ENCODE measurements around the gene FAM83C. TPM values are rescaled to one million over a fixed set of nuclear protein-coding genes. Genes with fewer than 3 reads are reported as not detected.
"Not testable (repeated sequence)": the region's sequence is repeated elsewhere in the genome, so short reads cannot be mapped to it uniquely, and the experiment has no call there.

The FAM83C gene
- total RNA-seq, 4 donors from 2014 or later = 29.3 to 68.8 (median 65.0) TPM

- no peak for DNase-seq (ENCODE audit: low spot score in 2 of 2)
- Histone ChIP-seq H3K27me3 (no peaks in the 10 kb centered on the region), H3K4me3 (no peak overlapping the region), H3K4me1 (no peaks in the 10 kb centered on the region), H3K27ac (no peak overlapping the region), H3K9me3 (no peaks in the 10 kb centered on the region), H3K36me3 (peaks cover 20% of the 10 kb centered on the region)
- WGBS = 69% methylated on average over 12 of the region's 17 CpGs
- no peak for TF ChIP-seq POLR2A (IDR thresholded peaks at IDR 0.05)
- TF ChIP-seq, protein P1, sequence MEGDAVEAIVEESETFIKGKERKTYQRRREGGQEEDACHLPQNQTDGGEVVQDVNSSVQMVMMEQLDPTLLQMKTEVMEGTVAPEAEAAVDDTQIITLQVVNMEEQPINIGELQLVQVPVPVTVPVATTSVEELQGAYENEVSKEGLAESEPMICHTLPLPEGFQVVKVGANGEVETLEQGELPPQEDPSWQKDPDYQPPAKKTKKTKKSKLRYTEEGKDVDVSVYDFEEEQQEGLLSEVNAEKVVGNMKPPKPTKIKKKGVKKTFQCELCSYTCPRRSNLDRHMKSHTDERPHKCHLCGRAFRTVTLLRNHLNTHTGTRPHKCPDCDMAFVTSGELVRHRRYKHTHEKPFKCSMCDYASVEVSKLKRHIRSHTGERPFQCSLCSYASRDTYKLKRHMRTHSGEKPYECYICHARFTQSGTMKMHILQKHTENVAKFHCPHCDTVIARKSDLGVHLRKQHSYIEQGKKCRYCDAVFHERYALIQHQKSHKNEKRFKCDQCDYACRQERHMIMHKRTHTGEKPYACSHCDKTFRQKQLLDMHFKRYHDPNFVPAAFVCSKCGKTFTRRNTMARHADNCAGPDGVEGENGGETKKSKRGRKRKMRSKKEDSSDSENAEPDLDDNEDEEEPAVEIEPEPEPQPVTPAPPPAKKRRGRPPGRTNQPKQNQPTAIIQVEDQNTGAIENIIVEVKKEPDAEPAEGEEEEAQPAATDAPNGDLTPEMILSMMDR (IDR thresholded peaks at IDR 0.05) = no peak
- TF ChIP-seq POLR2AphosphoS5 (IDR thresholded peaks at IDR 0.05) = no peak
- no peak for TF ChIP-seq EP300 (IDR thresholded peaks at IDR 0.05)
Measured at GRCh38 chr20:35263532-35264341, 28.5 kb downstream of the FAM83C start.

DNA sequence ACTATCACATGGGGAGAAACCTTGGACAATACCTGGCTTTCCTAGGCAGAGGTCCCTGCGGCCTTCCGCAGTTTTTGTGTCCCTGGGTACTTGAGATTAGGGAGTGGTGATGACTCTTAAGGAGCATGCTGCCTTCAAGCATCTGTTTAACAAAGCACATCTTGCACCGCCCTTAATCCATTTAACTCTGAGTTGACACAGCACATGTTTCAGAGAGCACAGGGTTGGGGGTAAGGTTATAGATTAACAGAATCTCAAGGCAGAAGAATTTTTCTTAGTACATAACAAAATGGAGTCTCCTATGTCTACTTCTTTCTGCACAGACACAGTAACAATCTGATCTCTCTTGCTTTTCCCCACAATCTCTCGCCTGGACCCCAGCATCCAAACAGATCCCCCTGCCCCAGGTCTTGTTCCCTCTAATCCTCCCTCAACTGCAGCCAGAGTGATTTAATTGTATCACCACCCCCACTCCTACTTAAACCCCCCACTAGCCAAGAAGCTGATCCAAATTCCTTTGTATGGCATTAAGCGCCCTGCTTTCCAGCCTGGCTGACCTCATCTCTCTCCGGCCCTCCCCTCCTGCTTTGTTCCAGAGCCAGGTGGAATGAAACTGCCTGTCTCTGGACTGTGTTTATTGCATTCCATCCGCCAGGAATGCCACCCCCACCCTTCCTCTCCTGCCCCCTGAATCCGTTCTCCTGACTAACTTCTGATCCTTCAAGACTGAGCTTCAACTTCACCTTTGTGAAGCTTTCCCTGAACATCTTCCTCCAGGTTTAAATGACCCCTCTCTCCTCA is 29.3 kb downstream of the FAM83C start:
- DNase-seq (ENCODE audit: low spot score in 2 of 2); H3K27me3 ChIP-seq; H3K4me1 ChIP-seq; H3K27ac ChIP-seq; H3K4me3 ChIP-seq; H3K9me3 ChIP-seq: not testable (repeated sequence)
- peaks cover 16% of the 10 kb centered on the region for H3K36me3 ChIP-seq
- WGBS = 61% methylated on average over 5 of the region's 8 CpGs

- not testable (repeated sequence) for H3K36me3 ChIP-seq; H3K9me3 ChIP-seq; H3K4me1 ChIP-seq; H3K27me3 ChIP-seq; H3K27ac ChIP-seq; DNase-seq (ENCODE audit: low spot score in 2 of 2); H3K4me3 ChIP-seq
- 77% methylated on average over 7 of the region's 10 CpGs for WGBS
Measured at GRCh38 chr20:35262321-35262720, 29.9 kb downstream of the FAM83C start.

- Histone ChIP-seq H3K4me1 (no peaks in the 10 kb centered on the region), H3K4me3 (no peak overlapping the region), H3K36me3 (no peaks in the 10 kb centered on the region), H3K9me3 (no peaks in the 10 kb centered on the region), H3K27me3 (no peaks in the 10 kb centered on the region), H3K27ac (no peak overlapping the region)
- DNase-seq (ENCODE audit: low spot score in 2 of 2) = no peak
- no peak for TF ChIP-seq POLR2A (IDR thresholded peaks at IDR 0.05)
- no peak for TF ChIP-seq POLR2AphosphoS5 (IDR thresholded peaks at IDR 0.05)
- TF ChIP-seq EP300 (IDR thresholded peaks at IDR 0.05) = no peak
- TF ChIP-seq, protein P1 (IDR thresholded peaks at IDR 0.05) = no peak
- WGBS = 96% methylated on average over 4 of the region's 6 CpGs
Measured at GRCh38 chr20:35260426-35260825, 31.8 kb downstream of the FAM83C start.

- H3K4me1 ChIP-seq = no peaks in the 10 kb centered on the region
- no peaks in the 10 kb centered on the region for H3K9me3 ChIP-seq
- no peaks in the 10 kb centered on the region for H3K27me3 ChIP-seq
- DNase-seq (ENCODE audit: low spot score in 2 of 2) = no peak
- H3K4me3 ChIP-seq = no peak overlapping the region
- no peak overlapping the region for H3K27ac ChIP-seq
- TF ChIP-seq, protein P1 (IDR thresholded peaks at IDR 0.05) = no peak
- TF ChIP-seq EP300 (IDR thresholded peaks at IDR 0.05) (no peak), POLR2A (IDR thresholded peaks at IDR 0.05) (no peak), POLR2AphosphoS5 (IDR thresholded peaks at IDR 0.05) (no peak)
- WGBS = 70% methylated on average over 8 of the region's 8 CpGs
- H3K36me3 ChIP-seq = no peaks in the 10 kb centered on the region
Measured at GRCh38 chr20:35257175-35257909, 34.9 kb downstream of the FAM83C start.

All from suprapubic skin (tissue), 4 donors.